Activated CD8-positive, alpha-beta T cell treated with anti-CD3 and anti-CD28 coated beads for 36 hours (primary cell): Measurements from ENCODE around the gene AMDHD1. TPM values are rescaled to one million over a fixed set of nuclear protein-coding genes. Genes with fewer than 3 reads are reported as not detected.
A peak's percentile ranks its signal among the peaks of the same experiment; 100 is the strongest.

Source experiments
- ATAC-seq: fragments of 200-7000 bp; cut with Tn5 transposase; one replicate; pipeline ENCODE4 v1.10.0; 2021; ENCODE audit warnings: mild to moderate bottlenecking, moderate library complexity
- CTCF ChIA-PET: fragments of 350-600 bp; sonication (Branson Sonifier 250); formaldehyde crosslinking; loops from one replicate; lab custom pipeline; 2021; ENCODE audit warnings: antibody characterized with exemption; lab: Charles Lee
- POLR2A ChIA-PET: fragments of 350-600 bp; sonication (Branson Sonifier 250); formaldehyde crosslinking; loops from one replicate; lab custom pipeline; 2021; ENCODE audit warnings: antibody characterized with exemption; lab: Charles Lee
- DNase-seq: peaks from one replicate; pipeline ENCODE4 v3.0.0-alpha.2; 2020
- H3K27ac Mint-ChIP-seq: one replicate; pipeline ENCODE4 v1.8.0; 2021; ENCODE audit warnings: mild to moderate bottlenecking, mixed read lengths
- H3K27me3 Mint-ChIP-seq: one replicate; pipeline ENCODE4 v1.8.0; 2021; ENCODE audit warnings: mixed read lengths
- H3K36me3 Mint-ChIP-seq: one replicate; pipeline ENCODE4 v1.8.0; 2021; ENCODE audit warnings: low read depth, mixed read lengths
- H3K4me1 Mint-ChIP-seq: one replicate; pipeline ENCODE4 v1.8.0; 2021; ENCODE audit warnings: low read depth, mixed read lengths
- H3K4me3 Mint-ChIP-seq: one replicate; pipeline ENCODE4 v1.8.0; 2021; ENCODE audit warnings: mild to moderate bottlenecking, moderate library complexity, mixed read lengths
- H3K9me3 Mint-ChIP-seq: one replicate; pipeline ENCODE4 v1.8.0; 2021; ENCODE audit warnings: mixed read lengths
- CTCF ChIP-seq: fragments of 200-600 bp; IDR thresholded peaks from one replicate; pipeline ENCODE4 v1.8.0; 2022; ENCODE audit warnings: antibody characterized with exemption, mild to moderate bottlenecking
- intact Hi-C: fragments of 100-400 bp; cut with micrococcal nuclease; formaldehyde crosslinking; loops from one replicate; pipeline ENCODE4 v1.10.0; 2022
- total RNA-seq, 2 experiments: library from RNA; stranded (reverse); gene quantifications; one replicate each; pipeline ENCODE4 v1.2.3, GENCODE V29; 2021

AMDHD1 gene
- total RNA-seq, 2 experiments from 2014 or later = 1.1 TPM

GRCh38 chr12:95918194-95918993 is 24.7 kb upstream of the AMDHD1 start:
- H3K4me3 Mint-ChIP-seq = no peak overlapping the region
- intact Hi-C loops = loop anchor here (2.0 kb wide), 1 partner anchor 78 kb away; the partner anchor contains the start of gene HAL
- H3K27ac Mint-ChIP-seq = no peak overlapping the region
- H3K4me1 Mint-ChIP-seq = no peaks in the 10 kb centered on the region
- POLR2A ChIA-PET = interaction anchor here (1.0 to 1.1 kb wide), 3 partner anchors 25 to 80 kb away, joined by 3 to 4 read pairs (median 3); partner anchors contain the start of genes AMDHD1 and CCDC38
- no peaks in the 10 kb centered on the region for H3K36me3 Mint-ChIP-seq
- CTCF ChIA-PET = interaction anchor here (0.7 to 4.4 kb wide), 24 partner anchors 10 to 599 kb away, joined by 3 to 85 read pairs (median 5); partner anchors contain the start of genes AMDHD1 and CCDC38
- peaks cover 2% of the 10 kb centered on the region for H3K27me3 Mint-ChIP-seq
- ATAC-seq (peak; percentile 99), DNase-seq (peak; percentile 62)
- peaks cover 2% of the 10 kb centered on the region for H3K9me3 Mint-ChIP-seq
- peak; percentile 95 for TF ChIP-seq CTCF

- CTCF ChIA-PET = interaction anchor here (0.7 to 4.4 kb wide), 20 partner anchors 10 to 598 kb away, joined by 3 to 85 read pairs (median 6); partner anchors contain the start of genes AMDHD1 and CCDC38
- POLR2A ChIA-PET = interaction anchor here (1.0 to 1.1 kb wide), 2 partner anchors 37 to 79 kb away, joined by 3 to 4 read pairs; no protein-coding TSS in a partner anchor
Observed at GRCh38 chr12:95919110-95919509, 24.0 kb upstream of the AMDHD1 start.

GRCh38 chr12:95922231-95922630 is 20.9 kb upstream of the AMDHD1 start:
- DNase-seq (no peak), ATAC-seq (no peak)
- ChIA-PET CTCF (interaction anchor here (1.0 kb wide), 1 partner anchor 76 kb away, joined by 3 read pairs; no protein-coding TSS in a partner anchor), POLR2A (no interaction called here)
- TF ChIP-seq CTCF = no peak
- Mint-ChIP-seq H3K36me3 (no peaks in the 10 kb centered on the region), H3K27ac (no peak overlapping the region), H3K4me1 (no peaks in the 10 kb centered on the region), H3K27me3 (no peaks in the 10 kb centered on the region), H3K9me3 (peaks cover 5% of the 10 kb centered on the region), H3K4me3 (no peak overlapping the region)
- intact Hi-C loops = no loop called here

More at GRCh38 chr12:95919110-95919509, 24.0 kb upstream of the AMDHD1 start:
- TF ChIP-seq CTCF = no peak
- H3K4me1 Mint-ChIP-seq = no peaks in the 10 kb centered on the region
- H3K27ac Mint-ChIP-seq = no peak overlapping the region
- intact Hi-C loops = loop anchor here (2.0 kb wide), 1 partner anchor 78 kb away; the partner anchor contains the start of gene HAL
- H3K9me3 Mint-ChIP-seq = peaks cover 2% of the 10 kb centered on the region
- DNase-seq = no peak
- H3K27me3 Mint-ChIP-seq = peaks cover 2% of the 10 kb centered on the region
- no peaks in the 10 kb centered on the region for H3K36me3 Mint-ChIP-seq
- no peak overlapping the region for H3K4me3 Mint-ChIP-seq
- ATAC-seq = no peak

GRCh38 chr12:95940514-95940913 is 2.6 kb upstream of the AMDHD1 start:
- no peak overlapping the region for H3K4me3 Mint-ChIP-seq
- TF ChIP-seq CTCF = no peak
- no peak overlapping the region for H3K27ac Mint-ChIP-seq
- intact Hi-C loops = no loop called here
- ATAC-seq (no peak), DNase-seq (no peak)
- H3K4me1 Mint-ChIP-seq = peaks cover 9% of the 10 kb centered on the region
- H3K9me3 Mint-ChIP-seq = no peaks in the 10 kb centered on the region
- no peaks in the 10 kb centered on the region for H3K27me3 Mint-ChIP-seq
- ChIA-PET POLR2A (interaction anchor here (0.9 kb wide), 1 partner anchor 10 kb away, joined by 3 read pairs; no protein-coding TSS in a partner anchor), CTCF (interaction anchor here (1.1 to 4.6 kb wide), 3 partner anchors 8 to 27 kb away, joined by 3 to 44 read pairs (median 3); no protein-coding TSS in a partner anchor)
- no peaks in the 10 kb centered on the region for H3K36me3 Mint-ChIP-seq
